UCSD-AML1 (cell line): Measurements from ENCODE around the gene MAP4.
"Not testable (repeated sequence)": the region's sequence is repeated elsewhere in the genome, so short reads cannot be mapped to it uniquely, and the experiment has no call there.

Experiments
- DNase-seq: peaks from one replicate; lab custom pipeline; 2025; ENCODE audit not compliant: unreplicated experiment; lab: John Stamatoyannopoulos, UW

Gene MAP4

GRCh38 chr3:47901280-47901833 lies 114.9 kb downstream of the MAP4 start:
- no peak for DNase-seq

GRCh38 chr3:47899495-47900108 lies 116.6 kb downstream of the MAP4 start:
- DNase-seq: no peak

- no peak for DNase-seq
Measured at GRCh38 chr3:47897954-47898353, 118.3 kb downstream of the MAP4 start.

GRCh38 chr3:47896736-47897135 lies 119.5 kb downstream of the MAP4 start:
- DNase-seq: no peak

- no peak for DNase-seq
Measured at GRCh38 chr3:47895241-47895640, 121.0 kb downstream of the MAP4 start.

- no peak for DNase-seq
Measured at GRCh38 chr3:47892286-47893040, 123.8 kb downstream of the MAP4 start.

- DNase-seq: no peak
Measured at GRCh38 chr3:47891613-47892005, 124.6 kb downstream of the MAP4 start.

- no peak for DNase-seq
Measured at GRCh38 chr3:47890828-47891612, 125.2 kb downstream of the MAP4 start.

GRCh38 chr3:47890126-47890827 lies 125.9 kb downstream of the MAP4 start:
- no peak for DNase-seq

GRCh38 chr3:47888986-47889757 lies 127.0 kb downstream of the MAP4 start:
- DNase-seq: no peak

- DNase-seq: not testable (repeated sequence)
Measured at GRCh38 chr3:47887991-47888390, 128.2 kb downstream of the MAP4 start.

- no peak for DNase-seq
Measured at GRCh38 chr3:47885168-47885567, 131.0 kb downstream of the MAP4 start.

GRCh38 chr3:47884603-47885002 lies 131.6 kb downstream of the MAP4 start:
- no peak for DNase-seq

- DNase-seq: no peak
Measured at GRCh38 chr3:47882338-47882737, 133.9 kb downstream of the MAP4 start.

- DNase-seq: no peak
Measured at GRCh38 chr3:47877719-47878118, 138.5 kb downstream of the MAP4 start.

GRCh38 chr3:47877290-47877689 lies 138.9 kb downstream of the MAP4 start:
- DNase-seq: no peak

- no peak for DNase-seq
Measured at GRCh38 chr3:47874913-47875312, 141.3 kb downstream of the MAP4 start.

GRCh38 chr3:47874438-47874837 lies 141.8 kb downstream of the MAP4 start:
- DNase-seq: no peak

- no peak for DNase-seq
Measured at GRCh38 chr3:47872916-47873315, 143.3 kb downstream of the MAP4 start.

- DNase-seq: no peak
Measured at GRCh38 chr3:47871389-47871788, 144.8 kb downstream of the MAP4 start.
